SK-N-SH (cell line): ENCODE measurements around the gene PTPRC. TPM values are rescaled to one million over a fixed set of nuclear protein-coding genes. Genes with fewer than 3 reads are reported as not detected.

ENCODE experiments used
- CTCF ChIA-PET: fragments of 300-600, 350-600 bp; formaldehyde crosslinking; extraction: SDS; loops from one replicate; lab custom pipeline; 2021; lab: Yijun Ruan, JAX
- POLR2A ChIA-PET: fragments of 350-600 bp; sonication (Branson Sonifier 250); formaldehyde crosslinking; extraction: SDS; loops from one replicate; lab custom pipeline; 2020; ENCODE audit warnings: antibody characterized with exemption, inconsistent platforms; lab: Yijun Ruan, JAX
- DNase-seq: peaks from one replicate; pipeline ENCODE4 v3.0.0; 2012
- H2AFZ ChIP-seq: fragments of 200-600 bp; sonication (generic); 2 replicates; pipeline ENCODE4 v1.8.1; 2016; ENCODE audit warnings: antibody characterized with exemption, mild to moderate bottlenecking, low read depth
- H3F3A ChIP-seq: fragments of 200-600 bp; sonication (generic); replicated peaks from 2 replicates; pipeline ENCODE3; 2016; ENCODE audit warnings: antibody characterized with exemption, mild to moderate bottlenecking; ENCODE audit not compliant: insufficient read depth
- H3K27ac ChIP-seq, 2 experiments: fragments of 200-500 bp in 1 of 2; fragments of 200-600 bp in 1 of 2; sonication (Bioruptor generic) in 1 of 2; sonication (generic), shearing (Covaris generic) in 1 of 2; 2 replicates each; pipeline versions ENCODE4 v1.5.1 to v1.6.1; 2014 to 2016; ENCODE audit warnings: low read depth in 2 of 2, inconsistent platforms in 1 of 2, low read length in 1 of 2, mild to moderate bottlenecking in 1 of 2, mixed read lengths in 1 of 2
- H3K27me3 ChIP-seq: fragments of 200-600 bp; sonication (generic), shearing (Covaris generic); 2 replicates; pipeline ENCODE4 v1.6.1; 2016; ENCODE audit warnings: mixed run types; ENCODE audit not compliant: insufficient read depth
- H3K36me3 ChIP-seq, 2 experiments: fragments of 200-500 bp in 1 of 2; fragments of 200-600 bp in 1 of 2; sonication (Bioruptor generic) in 1 of 2; sonication (generic) in 1 of 2; replicated peaks in 1 of 2; 2 replicates each; pipeline versions ENCODE3 to v1.5.1; 2014 to 2016; ENCODE audit warnings: low read length in 1 of 2, mild to moderate bottlenecking in 1 of 2; ENCODE audit not compliant: insufficient read depth in 2 of 2, control insufficient read depth in 1 of 2
- H3K4me1 ChIP-seq, 2 experiments: fragments of 200-500 bp in 1 of 2; fragments of 200-600 bp in 1 of 2; sonication (Bioruptor generic) in 1 of 2; sonication (generic), shearing (Covaris generic) in 1 of 2; 2 replicates each; pipeline versions ENCODE4 v1.5.1 to v1.6.1; 2014 to 2016; ENCODE audit warnings: low read depth in 1 of 2, low read length in 1 of 2, mixed run types in 1 of 2; ENCODE audit not compliant: insufficient read depth in 2 of 2, control insufficient read depth in 1 of 2
- H3K4me2 ChIP-seq: fragments of 200-600 bp; sonication (generic), shearing (Covaris generic); 2 replicates; pipeline ENCODE4 v1.6.1; 2017; ENCODE audit warnings: mixed run types
- H3K4me3 ChIP-seq, 2 experiments: fragments of 200-500 bp in 1 of 2; fragments of 200-600 bp in 1 of 2; sonication (Bioruptor generic) in 1 of 2; sonication (generic), shearing (Covaris generic) in 1 of 2; 2 replicates each; pipeline versions ENCODE4 v1.5.1 to v1.8.1; 2014 to 2016; ENCODE audit warnings: low read depth in 2 of 2, inconsistent platforms in 1 of 2, low read length in 1 of 2, mild to moderate bottlenecking in 1 of 2, mixed read lengths in 1 of 2, moderate library complexity in 1 of 2
- H3K79me2 ChIP-seq: fragments of 200-600 bp; sonication (generic); 2 replicates; pipeline ENCODE4 v1.8.1; 2017; ENCODE audit warnings: mild to moderate bottlenecking; ENCODE audit not compliant: insufficient read depth
- H3K9ac ChIP-seq: fragments of 200-600 bp; sonication (generic); 2 replicates; pipeline ENCODE4 v1.6.1; 2017; ENCODE audit warnings: mixed run types
- H3K9me2 ChIP-seq: fragments of 200-600 bp; sonication (generic); 2 replicates; pipeline ENCODE4 v1.6.1; 2017; ENCODE audit warnings: mixed run types
- H3K9me3 ChIP-seq: fragments of 200-600 bp; sonication (generic); 2 replicates; pipeline ENCODE4 v1.6.1; 2017; ENCODE audit warnings: mixed run types, mild to moderate bottlenecking, moderate library complexity
- H4K20me1 ChIP-seq: fragments of 200-600 bp; sonication (generic); 2 replicates; pipeline ENCODE4 v1.6.1; 2017; ENCODE audit warnings: mild to moderate bottlenecking, mixed run types; ENCODE audit not compliant: insufficient read depth
- CHD2 ChIP-seq: fragments of 150-350 bp; IDR thresholded peaks from 2 replicates; pipeline ENCODE4 v1.6.1; 2018; ENCODE audit warnings: low read length; ENCODE audit not compliant: partially characterized antibody
- EP300 ChIP-seq, 2 experiments: IDR thresholded peaks; 2 replicates each; pipeline versions ENCODE4 v1.4.0 to v1.6.1; 2012; ENCODE audit warnings: borderline replicate concordance in 1 of 2, low read depth in 1 of 2, low read length in 1 of 2
- EZH2phosphoT487 ChIP-seq: fragments of 200-600 bp; sonication (generic); IDR thresholded peaks from 2 replicates; pipeline ENCODE4 v1.6.1; 2017; ENCODE audit warnings: low read depth, mixed run types, mild to moderate bottlenecking, antibody characterized with exemption, moderate library complexity, borderline replicate concordance
- FOSL2 ChIP-seq: IDR thresholded peaks from 2 replicates; pipeline ENCODE4 v1.4.0; 2012; ENCODE audit warnings: low read depth, mild to moderate bottlenecking, moderate library complexity, borderline replicate concordance
- FOXJ3 ChIP-seq: sonication (generic); formaldehyde crosslinking; IDR thresholded peaks from 2 replicates; pipeline ENCODE4 v1.5.1; 2020; ENCODE audit warnings: mild to moderate bottlenecking, missing genetic modification reagents
- MEF2A ChIP-seq: IDR thresholded peaks from 2 replicates; pipeline ENCODE4 v1.4.0; 2012; ENCODE audit warnings: low read depth, borderline replicate concordance
- MXI1 ChIP-seq: IDR thresholded peaks from 2 replicates; pipeline ENCODE4 v1.6.1; 2012; ENCODE audit warnings: mild to moderate bottlenecking, low read depth, low read length, improper control_type of control experiment
- NRF1 ChIP-seq: IDR thresholded peaks from 2 replicates; pipeline ENCODE4 v1.6.1; 2012; ENCODE audit warnings: low read depth, mild to moderate bottlenecking, low read length
- RAD21 ChIP-seq: IDR thresholded peaks from 2 replicates; pipeline ENCODE4 v1.6.1; 2012; ENCODE audit warnings: mild to moderate bottlenecking, low read length
- RXRA ChIP-seq: IDR thresholded peaks from 2 replicates; pipeline ENCODE4 v1.4.0; 2012; ENCODE audit warnings: low read depth, mild to moderate bottlenecking, borderline replicate concordance
- TCF12 ChIP-seq: IDR thresholded peaks from 2 replicates; pipeline ENCODE4 v1.4.0; 2012
- TEAD4 ChIP-seq: IDR thresholded peaks from 2 replicates; pipeline ENCODE4 v1.4.0; 2012; ENCODE audit warnings: mild to moderate bottlenecking, borderline replicate concordance; ENCODE audit not compliant: insufficient read depth
- YY1 ChIP-seq: IDR thresholded peaks from 2 replicates; pipeline ENCODE4 v1.4.0; 2012; ENCODE audit warnings: low read depth, mild to moderate bottlenecking
- WGBS: methylation state at CpG from one replicate; pipeline ENCODE4 v1.1.6; 2017; ENCODE audit warnings: low lambda C conversion rate; 5-methylcytosine and 5-hydroxymethylcytosine counted together
- polyA plus RNA-seq, 3 experiments: library from polyadenylated mRNA; depleted of rRNA; stranded (reverse); fragments of >200 nt; gene quantifications; 2 replicates each; pipeline ENCODE4 v1.2.3, GENCODE V29; 2012
- TF ChIP-seq, protein P1 (sequence below): IDR thresholded peaks from 2 replicates; pipeline ENCODE4 v1.4.0; 2012; ENCODE audit warnings: low read depth
- TF ChIP-seq, protein P2 (sequence below): IDR thresholded peaks from 2 replicates; pipeline ENCODE4; 2012
- TF ChIP-seq, protein P3 (sequence below): fragments of 150-350 bp; IDR thresholded peaks from 2 replicates; pipeline ENCODE4 v1.6.1; 2017; ENCODE audit warnings: antibody characterized with exemption, low read length, low read depth, borderline replicate concordance
- TF ChIP-seq, protein P4 (sequence below): IDR thresholded peaks from 2 replicates; pipeline ENCODE4 v1.4.0; 2012; ENCODE audit warnings: low read depth, borderline replicate concordance

PTPRC gene
- polyA plus RNA-seq, 1 of the 3 experiments (the other 2 are of a cell fraction), result 0.03 TPM

DNA sequence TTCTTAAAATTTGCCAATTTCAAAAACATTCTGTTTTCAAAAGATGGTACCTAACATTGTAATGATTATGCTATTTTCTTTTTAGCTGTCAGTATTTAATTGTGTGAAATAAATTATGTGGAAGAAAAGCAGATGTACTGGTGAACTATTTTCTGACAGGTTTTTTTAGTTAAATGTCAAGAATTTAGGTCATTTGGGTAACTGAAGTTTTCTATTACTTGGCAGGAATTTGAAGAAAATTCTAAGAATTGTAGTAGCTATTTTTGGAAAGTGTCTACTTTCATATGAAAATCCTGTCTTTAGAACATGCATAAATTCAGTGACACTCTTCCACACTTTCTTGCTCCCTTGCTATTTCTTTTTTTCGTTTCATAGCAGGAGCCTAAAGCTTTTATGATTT is 28.5 kb upstream of the PTPRC start:
- 58% methylated on average over 1 of the region's 1 CpG for WGBS
- CTCF ChIA-PET, result interaction anchor here (1.0 to 1.6 kb wide), 2 partner anchors 25 to 60 kb away, joined by 3 to 4 read pairs; no protein-coding TSS in a partner anchor
- no peak for DNase-seq
- peak; percentile 82 for TF ChIP-seq TCF12
- TF ChIP-seq MEF2A, result peak; percentile 41; the same call in 1 of the 2 replicates
- TF ChIP-seq RXRA, result no peak
- TF ChIP-seq FOXJ3 (CRISPR knock-in tag), result no peak
- no peak for TF ChIP-seq NRF1
- TF ChIP-seq, protein P1, sequence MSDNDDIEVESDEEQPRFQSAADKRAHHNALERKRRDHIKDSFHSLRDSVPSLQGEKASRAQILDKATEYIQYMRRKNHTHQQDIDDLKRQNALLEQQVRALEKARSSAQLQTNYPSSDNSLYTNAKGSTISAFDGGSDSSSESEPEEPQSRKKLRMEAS, result no peak
- TF ChIP-seq, protein P2, sequence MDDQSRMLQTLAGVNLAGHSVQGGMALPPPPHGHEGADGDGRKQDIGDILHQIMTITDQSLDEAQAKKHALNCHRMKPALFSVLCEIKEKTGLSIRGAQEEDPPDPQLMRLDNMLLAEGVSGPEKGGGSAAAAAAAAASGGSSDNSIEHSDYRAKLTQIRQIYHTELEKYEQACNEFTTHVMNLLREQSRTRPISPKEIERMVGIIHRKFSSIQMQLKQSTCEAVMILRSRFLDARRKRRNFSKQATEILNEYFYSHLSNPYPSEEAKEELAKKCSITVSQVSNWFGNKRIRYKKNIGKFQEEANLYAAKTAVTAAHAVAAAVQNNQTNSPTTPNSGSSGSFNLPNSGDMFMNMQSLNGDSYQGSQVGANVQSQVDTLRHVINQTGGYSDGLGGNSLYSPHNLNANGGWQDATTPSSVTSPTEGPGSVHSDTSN, result peak; percentile 31; the same call in 1 of the 2 replicates
- no peak for TF ChIP-seq YY1
- TF ChIP-seq TEAD4, result no peak
- peak in 1 of 2 experiments; percentile 38; a peak in 1 of 4 replicates for TF ChIP-seq EP300 (IDR thresholded peaks at IDR 0.05; ENCODE audit: borderline replicate concordance in 1 of 2, low read depth in 1 of 2, low read length in 1 of 2)
- Histone ChIP-seq H3K27me3 (no peaks in the 10 kb centered on the region), H3K27ac (peak overlapping the region in 1 of 2 experiments; percentile 81; a peak in 1 of 4 replicates), H2AFZ (no peak overlapping the region), H3K9me3 (no peaks in the 10 kb centered on the region), H4K20me1 (no peaks in the 10 kb centered on the region), H3K9me2 (no peaks in the 10 kb centered on the region), H3K4me2 (no peak overlapping the region), H3F3A (no peaks in the 10 kb centered on the region), H3K9ac (no peak overlapping the region), H3K4me1 (peaks cover 0 to 12% of the 10 kb centered on the region in 2 experiments; a peak in 2 of 4 replicates), H3K36me3 (no peaks in the 10 kb centered on the region), H3K4me3 (no peak overlapping the region), H3K79me2 (no peaks in the 10 kb centered on the region)
- POLR2A ChIA-PET, result no interaction called here

DNA sequence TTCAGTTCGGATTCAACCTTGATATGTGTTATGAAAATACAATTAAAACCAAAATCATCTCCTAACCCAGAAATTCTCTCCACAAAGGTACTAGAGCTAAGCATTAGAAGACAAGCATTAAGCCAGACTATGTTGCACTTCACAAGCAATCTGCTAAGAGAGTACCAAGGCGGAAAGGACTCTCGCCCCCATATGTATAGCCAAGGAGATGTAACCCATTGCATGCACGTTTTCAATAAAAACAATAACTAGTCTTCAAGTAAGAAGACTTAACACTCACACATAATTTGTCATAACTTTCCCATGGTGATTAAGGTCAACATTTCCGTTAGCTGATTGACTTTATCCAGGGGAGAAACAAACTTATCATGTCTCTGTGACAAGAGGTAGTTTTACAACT is 27.6 kb upstream of the PTPRC start:
- Histone ChIP-seq H3K9me2 (no peaks in the 10 kb centered on the region), H4K20me1 (no peaks in the 10 kb centered on the region), H2AFZ (no peak overlapping the region), H3F3A (no peaks in the 10 kb centered on the region), H3K27ac (no peak overlapping the region; a peak in 1 of 4 replicates), H3K4me1 (peaks cover 0 to 4% of the 10 kb centered on the region in 2 experiments; a peak in 2 of 4 replicates), H3K4me2 (no peak overlapping the region), H3K9me3 (no peaks in the 10 kb centered on the region), H3K4me3 (no peak overlapping the region), H3K36me3 (no peaks in the 10 kb centered on the region), H3K27me3 (no peaks in the 10 kb centered on the region), H3K9ac (no peak overlapping the region), H3K79me2 (no peaks in the 10 kb centered on the region)
- ChIA-PET CTCF (interaction anchor here (1.0 kb wide), 1 partner anchor 61 kb away, joined by 3 read pairs; no protein-coding TSS in a partner anchor), POLR2A (no interaction called here)
- WGBS, result 83% methylated on average over 5 of the region's 5 CpGs
- DNase-seq, result no peak
- TF ChIP-seq RAD21, result no peak
- TF ChIP-seq MEF2A, result no peak
- TF ChIP-seq FOSL2, result no peak
- TF ChIP-seq EZH2phosphoT487, result no peak
- no peak for TF ChIP-seq CHD2
- no peak for TF ChIP-seq MXI1
- TF ChIP-seq, protein P3, sequence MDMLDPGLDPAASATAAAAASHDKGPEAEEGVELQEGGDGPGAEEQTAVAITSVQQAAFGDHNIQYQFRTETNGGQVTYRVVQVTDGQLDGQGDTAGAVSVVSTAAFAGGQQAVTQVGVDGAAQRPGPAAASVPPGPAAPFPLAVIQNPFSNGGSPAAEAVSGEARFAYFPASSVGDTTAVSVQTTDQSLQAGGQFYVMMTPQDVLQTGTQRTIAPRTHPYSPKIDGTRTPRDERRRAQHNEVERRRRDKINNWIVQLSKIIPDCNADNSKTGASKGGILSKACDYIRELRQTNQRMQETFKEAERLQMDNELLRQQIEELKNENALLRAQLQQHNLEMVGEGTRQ, result no peak
- TF ChIP-seq, protein P2, result no peak
- TF ChIP-seq, protein P4, sequence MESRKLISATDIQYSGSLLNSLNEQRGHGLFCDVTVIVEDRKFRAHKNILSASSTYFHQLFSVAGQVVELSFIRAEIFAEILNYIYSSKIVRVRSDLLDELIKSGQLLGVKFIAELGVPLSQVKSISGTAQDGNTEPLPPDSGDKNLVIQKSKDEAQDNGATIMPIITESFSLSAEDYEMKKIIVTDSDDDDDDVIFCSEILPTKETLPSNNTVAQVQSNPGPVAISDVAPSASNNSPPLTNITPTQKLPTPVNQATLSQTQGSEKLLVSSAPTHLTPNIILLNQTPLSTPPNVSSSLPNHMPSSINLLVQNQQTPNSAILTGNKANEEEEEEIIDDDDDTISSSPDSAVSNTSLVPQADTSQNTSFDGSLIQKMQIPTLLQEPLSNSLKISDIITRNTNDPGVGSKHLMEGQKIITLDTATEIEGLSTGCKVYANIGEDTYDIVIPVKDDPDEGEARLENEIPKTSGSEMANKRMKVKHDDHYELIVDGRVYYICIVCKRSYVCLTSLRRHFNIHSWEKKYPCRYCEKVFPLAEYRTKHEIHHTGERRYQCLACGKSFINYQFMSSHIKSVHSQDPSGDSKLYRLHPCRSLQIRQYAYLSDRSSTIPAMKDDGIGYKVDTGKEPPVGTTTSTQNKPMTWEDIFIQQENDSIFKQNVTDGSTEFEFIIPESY, result no peak
